Measurements from ENCODE around the gene FARS2.

FARS2 gene

DNA sequence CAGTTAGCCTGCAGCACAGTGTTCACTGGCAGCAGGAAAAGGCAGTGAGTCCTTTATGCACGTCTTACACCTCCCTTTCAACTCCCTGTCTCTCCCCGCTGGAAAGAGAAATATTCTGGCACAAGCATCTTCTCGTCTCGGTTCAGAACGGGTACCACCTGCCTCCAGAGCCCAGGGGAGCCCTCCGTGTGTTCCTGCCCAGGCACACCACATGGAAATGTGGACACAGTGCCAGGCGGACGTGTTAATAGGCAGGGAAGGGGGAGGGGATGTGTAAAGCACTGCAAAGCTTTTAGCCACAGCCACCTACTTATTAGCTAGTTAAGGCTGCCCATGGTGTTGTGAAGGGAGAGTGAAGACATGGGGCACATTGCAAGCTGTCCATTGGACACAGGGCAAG lies 219.7 kb downstream of the FARS2 start:
- Histone ChIP-seq H3K4me1 (ENCODE audit: control insufficient read depth, low read depth, low read length) (no peaks in the 10 kb centered on the region), H3K27ac (ENCODE audit: low read length) (no peak overlapping the region), H3K9ac (ENCODE audit: low read length) (no peak overlapping the region), H3K9me3 (ENCODE audit: control insufficient read depth, low read depth, low read length) (no peaks in the 10 kb centered on the region), H3K27me3 (ENCODE audit: control insufficient read depth, insufficient read depth, low read length) (no peaks in the 10 kb centered on the region), H3K36me3 (ENCODE audit: control insufficient read depth, low read depth, low read length) (no peaks in the 10 kb centered on the region), H3K4me3 (ENCODE audit: low read length) (no peak overlapping the region)

DNA sequence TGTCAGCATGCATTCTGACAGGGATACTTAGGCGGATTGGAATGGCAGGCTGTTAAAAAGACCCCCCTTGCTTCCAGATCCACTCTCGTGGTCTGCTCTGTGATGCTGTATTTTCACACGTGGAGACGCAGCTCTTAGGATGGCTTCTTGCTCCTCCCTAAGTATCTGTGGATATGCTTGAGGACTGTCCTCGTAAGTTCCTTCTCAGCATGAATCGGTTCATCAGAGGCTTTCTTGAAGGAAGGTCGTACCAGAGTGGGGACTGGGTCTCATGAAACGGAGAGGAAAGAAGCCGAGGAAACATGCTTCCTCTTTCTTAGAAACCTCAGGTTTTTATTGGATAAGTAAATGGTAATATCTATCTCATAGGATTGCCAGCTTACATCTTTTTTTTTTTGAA lies 220.4 kb downstream of the FARS2 start:
- Histone ChIP-seq H3K27ac (ENCODE audit: low read length) (no peak overlapping the region), H3K9ac (ENCODE audit: low read length) (no peak overlapping the region), H3K4me1 (ENCODE audit: control insufficient read depth, low read depth, low read length) (no peaks in the 10 kb centered on the region), H3K9me3 (ENCODE audit: control insufficient read depth, low read depth, low read length) (no peaks in the 10 kb centered on the region), H3K27me3 (ENCODE audit: control insufficient read depth, insufficient read depth, low read length) (no peaks in the 10 kb centered on the region), H3K4me3 (ENCODE audit: low read length) (no peak overlapping the region), H3K36me3 (ENCODE audit: control insufficient read depth, low read depth, low read length) (no peaks in the 10 kb centered on the region)

DNA sequence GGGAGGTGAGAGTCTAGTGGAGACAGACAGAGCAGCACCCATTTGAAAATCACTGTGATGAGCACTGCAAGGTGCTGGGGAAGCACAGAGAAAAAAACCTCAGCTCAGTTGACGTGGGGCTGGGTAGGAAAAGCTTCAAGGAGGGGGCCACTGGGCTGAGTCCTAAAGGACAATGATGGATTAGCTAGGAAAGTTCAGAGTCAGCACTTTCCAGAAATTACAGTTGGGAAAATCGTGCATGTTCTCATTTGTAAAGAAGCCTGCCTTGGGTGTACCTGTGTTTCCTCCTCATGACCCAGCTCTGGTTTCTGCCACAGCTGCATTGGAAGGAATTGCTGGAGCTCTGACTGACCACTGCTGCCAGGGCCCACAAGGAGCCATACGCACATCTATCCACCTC lies 221.3 kb downstream of the FARS2 start:
- no peak overlapping the region for H3K27ac ChIP-seq (ENCODE audit: low read length)
- H3K27me3 ChIP-seq (ENCODE audit: control insufficient read depth, insufficient read depth, low read length), result no peaks in the 10 kb centered on the region
- H3K4me3 ChIP-seq (ENCODE audit: low read length), result no peak overlapping the region
- no peaks in the 10 kb centered on the region for H3K36me3 ChIP-seq (ENCODE audit: control insufficient read depth, low read depth, low read length)
- no peaks in the 10 kb centered on the region for H3K9me3 ChIP-seq (ENCODE audit: control insufficient read depth, low read depth, low read length)
- no peaks in the 10 kb centered on the region for H3K4me1 ChIP-seq (ENCODE audit: control insufficient read depth, low read depth, low read length)
- H3K9ac ChIP-seq (ENCODE audit: low read length), result no peak overlapping the region

DNA sequence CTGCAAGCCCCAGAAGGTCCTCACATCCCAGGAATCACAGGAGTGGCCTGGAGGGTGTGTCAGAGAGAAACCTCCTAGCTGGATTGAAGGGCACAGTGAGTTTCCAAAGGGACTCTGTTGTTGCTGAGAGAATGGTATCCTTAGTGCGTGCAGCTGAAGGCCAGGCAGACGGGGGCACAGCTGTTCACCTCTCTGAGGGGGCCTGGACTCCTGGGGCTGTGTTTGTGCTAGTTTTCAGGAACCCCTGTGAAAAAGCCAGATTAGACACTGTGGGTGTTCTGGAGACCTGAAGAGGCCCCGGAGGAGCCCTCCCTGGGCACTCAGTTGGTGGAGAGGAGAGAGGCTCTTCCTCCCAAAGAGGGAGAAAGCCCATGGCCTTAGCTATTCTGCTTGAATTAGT lies 223.4 kb downstream of the FARS2 start:
- no peaks in the 10 kb centered on the region for H3K9me3 ChIP-seq (ENCODE audit: control insufficient read depth, low read depth, low read length)
- no peak overlapping the region for H3K9ac ChIP-seq (ENCODE audit: low read length)
- no peaks in the 10 kb centered on the region for H3K36me3 ChIP-seq (ENCODE audit: control insufficient read depth, low read depth, low read length)
- H3K27ac ChIP-seq (ENCODE audit: low read length), result no peak overlapping the region
- no peaks in the 10 kb centered on the region for H3K4me1 ChIP-seq (ENCODE audit: control insufficient read depth, low read depth, low read length)
- no peak overlapping the region for H3K4me3 ChIP-seq (ENCODE audit: low read length)
- H3K27me3 ChIP-seq (ENCODE audit: control insufficient read depth, insufficient read depth, low read length), result no peaks in the 10 kb centered on the region

DNA sequence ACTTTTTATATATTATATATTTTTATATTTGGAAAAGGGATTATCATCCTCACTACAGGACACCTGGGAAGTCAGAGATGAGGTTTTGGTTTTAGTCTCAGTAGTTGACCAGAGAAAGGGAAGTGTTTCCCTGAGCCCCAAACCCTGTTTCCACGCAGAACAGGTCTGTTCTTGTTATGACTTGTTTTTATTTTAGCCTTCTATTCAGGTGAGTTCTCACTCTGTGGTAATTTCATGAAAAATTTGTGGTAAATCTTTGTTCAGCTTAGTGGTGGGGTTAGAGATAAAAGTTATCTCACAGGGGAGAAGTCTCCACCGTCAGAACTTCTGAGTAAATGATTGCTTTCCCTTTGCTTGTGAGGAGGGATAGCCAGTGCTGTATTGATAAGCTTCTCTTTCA lies 224.9 kb downstream of the FARS2 start:
- no peaks in the 10 kb centered on the region for H3K27me3 ChIP-seq (ENCODE audit: control insufficient read depth, insufficient read depth, low read length)
- no peaks in the 10 kb centered on the region for H3K4me1 ChIP-seq (ENCODE audit: control insufficient read depth, low read depth, low read length)
- H3K36me3 ChIP-seq (ENCODE audit: control insufficient read depth, low read depth, low read length), result no peaks in the 10 kb centered on the region
- H3K9me3 ChIP-seq (ENCODE audit: control insufficient read depth, low read depth, low read length), result no peaks in the 10 kb centered on the region
- no peak overlapping the region for H3K9ac ChIP-seq (ENCODE audit: low read length)
- no peak overlapping the region for H3K4me3 ChIP-seq (ENCODE audit: low read length)
- H3K27ac ChIP-seq (ENCODE audit: low read length), result no peak overlapping the region

DNA sequence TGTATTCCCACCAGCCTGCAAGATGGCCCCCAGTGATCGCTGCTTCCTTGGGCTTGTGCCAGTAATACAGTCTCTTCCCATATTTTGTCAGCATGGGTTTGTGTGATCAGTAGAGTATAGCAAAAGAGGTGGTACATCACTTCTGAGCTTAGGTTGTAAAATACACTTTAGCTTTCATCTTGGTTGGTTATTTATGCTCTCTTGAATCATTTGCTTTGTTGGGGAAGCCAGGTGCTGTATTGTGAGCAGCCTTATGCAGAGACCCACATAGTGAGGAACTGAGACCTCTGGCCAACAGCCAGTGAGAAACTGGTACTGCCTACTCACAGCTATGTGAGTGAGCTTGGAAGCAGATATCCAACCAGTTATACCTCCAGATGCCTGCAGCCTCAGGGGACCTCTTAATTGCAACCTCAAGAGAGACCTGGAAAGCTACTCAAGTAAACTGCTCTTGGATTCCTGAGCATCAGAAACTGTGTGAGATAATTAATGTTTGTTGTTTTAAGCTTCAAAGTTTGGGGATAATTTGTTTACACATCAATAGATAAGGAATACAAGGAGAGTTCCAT lies 229.3 kb downstream of the FARS2 start:
- Histone ChIP-seq H3K27me3 (ENCODE audit: control insufficient read depth, insufficient read depth, low read length) (no peaks in the 10 kb centered on the region), H3K9me3 (ENCODE audit: control insufficient read depth, low read depth, low read length) (no peaks in the 10 kb centered on the region), H3K4me1 (ENCODE audit: control insufficient read depth, low read depth, low read length) (no peaks in the 10 kb centered on the region), H3K9ac (ENCODE audit: low read length) (no peak overlapping the region), H3K36me3 (ENCODE audit: control insufficient read depth, low read depth, low read length) (no peaks in the 10 kb centered on the region), H3K4me3 (ENCODE audit: low read length) (no peak overlapping the region), H3K27ac (ENCODE audit: low read length) (no peak overlapping the region)

DNA sequence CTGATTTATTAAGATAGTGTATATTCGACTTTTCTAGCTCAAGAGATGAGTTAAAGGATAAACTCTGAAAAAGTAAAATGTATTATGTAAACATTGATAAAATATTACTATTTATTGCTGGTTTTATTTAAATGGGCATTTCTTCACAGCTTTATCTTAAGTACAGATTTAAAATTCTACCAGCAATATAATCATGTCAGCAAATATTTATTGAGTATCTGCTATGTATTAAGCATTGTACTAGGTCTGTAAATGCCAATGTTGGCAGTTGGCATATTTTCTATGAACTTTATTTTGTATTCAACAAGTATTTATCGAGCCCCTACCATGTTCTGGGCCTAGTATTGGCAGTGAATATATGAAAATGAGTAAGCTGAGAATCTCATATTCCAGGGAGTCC lies 231.0 kb downstream of the FARS2 start:
- no peak overlapping the region for H3K9ac ChIP-seq (ENCODE audit: low read length)
- no peak overlapping the region for H3K27ac ChIP-seq (ENCODE audit: low read length)
- H3K4me1 ChIP-seq (ENCODE audit: control insufficient read depth, low read depth, low read length), result no peaks in the 10 kb centered on the region
- no peaks in the 10 kb centered on the region for H3K9me3 ChIP-seq (ENCODE audit: control insufficient read depth, low read depth, low read length)
- no peaks in the 10 kb centered on the region for H3K36me3 ChIP-seq (ENCODE audit: control insufficient read depth, low read depth, low read length)
- no peak overlapping the region for H3K4me3 ChIP-seq (ENCODE audit: low read length)
- H3K27me3 ChIP-seq (ENCODE audit: control insufficient read depth, insufficient read depth, low read length), result no peaks in the 10 kb centered on the region

DNA sequence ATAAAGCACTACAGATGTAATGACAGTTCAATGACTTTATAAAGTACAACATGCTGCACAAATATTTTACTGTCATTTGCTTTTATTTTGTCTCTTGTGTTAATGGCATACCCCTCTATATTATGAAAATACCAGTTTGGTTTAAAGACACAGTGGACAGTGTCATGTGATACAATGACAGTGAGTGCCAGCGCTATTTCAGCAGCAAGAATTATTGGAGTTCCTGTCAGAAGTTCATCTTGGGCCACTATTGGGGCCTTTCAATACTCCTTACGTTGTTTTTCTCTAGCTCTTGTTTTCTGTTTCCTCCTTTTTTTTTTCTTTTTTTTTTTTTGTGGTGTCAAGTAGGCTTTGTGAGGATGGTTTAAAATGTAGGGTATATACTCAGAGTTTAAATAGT lies 232.5 kb downstream of the FARS2 start:
- Histone ChIP-seq H3K27ac (ENCODE audit: low read length) (no peak overlapping the region), H3K4me1 (ENCODE audit: control insufficient read depth, low read depth, low read length) (no peaks in the 10 kb centered on the region), H3K36me3 (ENCODE audit: control insufficient read depth, low read depth, low read length) (no peaks in the 10 kb centered on the region), H3K27me3 (ENCODE audit: control insufficient read depth, insufficient read depth, low read length) (no peaks in the 10 kb centered on the region), H3K9ac (ENCODE audit: low read length) (no peak overlapping the region), H3K4me3 (ENCODE audit: low read length) (no peak overlapping the region), H3K9me3 (ENCODE audit: control insufficient read depth, low read depth, low read length) (no peaks in the 10 kb centered on the region)

DNA sequence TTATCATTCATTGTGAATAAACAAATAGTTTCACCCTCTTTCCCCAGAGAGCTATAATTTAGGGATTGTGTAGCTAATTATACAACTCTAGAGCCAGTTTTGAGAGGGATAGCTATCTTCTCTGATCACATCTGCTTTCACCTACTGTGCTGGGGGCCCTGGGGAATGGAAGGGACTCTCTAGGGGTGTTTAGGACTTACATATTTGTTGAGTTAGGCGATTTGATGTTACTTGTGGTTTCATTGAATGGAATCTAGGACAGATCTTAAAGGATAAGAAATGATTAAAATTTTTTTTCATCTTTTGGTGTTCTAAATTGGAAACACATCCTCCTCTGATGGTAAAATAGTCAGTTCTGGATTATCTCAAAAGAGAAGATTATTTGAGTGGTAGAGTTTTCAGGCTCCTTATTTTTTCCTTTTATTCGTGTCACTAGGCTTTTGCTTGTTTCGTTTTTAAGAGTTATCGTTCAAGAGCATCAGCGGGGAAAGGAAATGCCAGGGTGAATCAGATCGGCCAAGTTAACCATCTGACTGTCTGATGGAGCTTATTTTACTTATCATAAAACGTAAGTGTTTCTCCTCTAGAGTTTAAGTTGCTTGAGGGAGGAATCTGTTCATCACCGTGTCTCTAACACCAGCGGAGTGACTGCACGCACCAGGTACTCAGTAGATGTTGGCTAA lies 236.7 kb downstream of the FARS2 start:
- Histone ChIP-seq H3K27me3 (ENCODE audit: control insufficient read depth, insufficient read depth, low read length) (no peaks in the 10 kb centered on the region), H3K4me3 (ENCODE audit: low read length) (no peak overlapping the region), H3K27ac (ENCODE audit: low read length) (no peak overlapping the region), H3K4me1 (ENCODE audit: control insufficient read depth, low read depth, low read length) (peaks cover 14% of the 10 kb centered on the region), H3K9ac (ENCODE audit: low read length) (no peak overlapping the region), H3K9me3 (ENCODE audit: control insufficient read depth, low read depth, low read length) (no peaks in the 10 kb centered on the region), H3K36me3 (ENCODE audit: control insufficient read depth, low read depth, low read length) (no peaks in the 10 kb centered on the region)

DNA sequence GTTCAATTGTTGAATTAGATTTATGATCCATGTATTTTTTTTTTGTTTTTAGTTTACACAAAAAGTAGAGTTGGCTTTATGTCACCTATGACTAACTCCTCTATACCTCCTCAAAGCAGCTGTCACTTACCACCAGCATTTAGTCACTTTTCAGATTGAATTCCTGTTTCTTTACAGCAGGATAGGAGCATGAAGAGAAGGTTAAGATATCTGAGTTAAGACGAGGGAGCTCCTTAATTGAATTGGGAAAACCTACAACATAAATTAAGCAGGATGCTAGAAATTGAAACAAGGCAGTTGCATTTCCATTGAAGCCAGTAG lies 237.2 kb downstream of the FARS2 start:
- Histone ChIP-seq H3K36me3 (ENCODE audit: control insufficient read depth, low read depth, low read length) (no peaks in the 10 kb centered on the region), H3K27ac (ENCODE audit: low read length) (no peak overlapping the region), H3K4me1 (ENCODE audit: control insufficient read depth, low read depth, low read length) (peaks cover 14% of the 10 kb centered on the region), H3K9me3 (ENCODE audit: control insufficient read depth, low read depth, low read length) (no peaks in the 10 kb centered on the region), H3K9ac (ENCODE audit: low read length) (no peak overlapping the region), H3K4me3 (ENCODE audit: low read length) (no peak overlapping the region), H3K27me3 (ENCODE audit: control insufficient read depth, insufficient read depth, low read length) (no peaks in the 10 kb centered on the region)

DNA sequence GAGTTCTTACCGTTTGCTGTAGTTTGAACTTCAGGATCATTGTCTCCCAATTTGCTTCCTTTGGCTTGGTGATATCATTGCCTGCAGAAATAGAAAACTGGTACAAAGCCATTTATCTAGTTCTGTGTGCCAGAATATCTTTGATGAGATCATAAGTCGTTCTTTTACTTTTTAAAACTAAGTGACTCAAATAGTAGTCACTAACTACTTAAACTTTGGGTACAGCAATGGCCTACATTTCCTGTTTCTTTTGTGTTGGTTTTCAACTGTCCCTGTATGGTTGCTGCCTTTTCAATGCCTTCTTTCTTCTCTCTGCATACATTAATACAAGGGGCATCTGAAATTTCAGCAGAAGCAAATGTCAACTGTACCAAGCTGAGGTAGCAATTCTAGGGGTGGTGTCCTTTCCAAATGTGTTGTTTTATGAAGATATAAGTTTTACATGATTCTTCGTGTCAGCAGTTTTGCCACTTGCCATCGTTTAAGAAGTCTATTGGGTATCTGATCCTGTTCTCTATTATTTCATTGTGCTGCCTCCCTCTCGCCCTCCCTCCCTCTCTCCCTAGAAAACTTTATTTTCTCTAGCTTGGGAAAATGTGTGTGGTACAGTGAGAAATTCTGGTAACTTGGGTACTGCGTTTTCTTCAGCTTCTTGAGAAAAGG lies 238.5 kb downstream of the FARS2 start:
- Histone ChIP-seq H3K9me3 (ENCODE audit: control insufficient read depth, low read depth, low read length) (no peaks in the 10 kb centered on the region), H3K36me3 (ENCODE audit: control insufficient read depth, low read depth, low read length) (no peaks in the 10 kb centered on the region), H3K4me1 (ENCODE audit: control insufficient read depth, low read depth, low read length) (peaks cover 14% of the 10 kb centered on the region), H3K4me3 (ENCODE audit: low read length) (no peak overlapping the region), H3K9ac (ENCODE audit: low read length) (no peak overlapping the region), H3K27ac (ENCODE audit: low read length) (no peak overlapping the region), H3K27me3 (ENCODE audit: control insufficient read depth, insufficient read depth, low read length) (no peaks in the 10 kb centered on the region)

DNA sequence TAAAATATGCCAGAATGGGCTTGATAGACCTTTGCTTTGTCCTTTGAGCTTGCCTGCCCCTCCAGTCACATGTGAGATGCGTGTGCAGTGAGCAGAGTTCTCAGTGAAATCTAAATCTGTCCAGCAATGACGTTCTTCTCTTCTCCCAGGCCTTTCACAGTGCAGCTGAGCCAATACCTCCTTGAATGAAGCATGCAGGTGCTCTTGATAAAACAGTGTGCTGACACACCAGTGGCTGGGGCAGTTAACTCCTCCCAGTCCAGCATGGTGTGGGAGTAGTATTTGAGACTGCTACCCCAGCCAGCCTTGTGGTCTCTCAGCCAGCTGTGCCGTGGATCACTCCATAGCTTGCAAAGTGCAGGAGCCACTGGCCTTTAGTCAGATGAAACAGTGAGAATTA lies 240.5 kb downstream of the FARS2 start:
- Histone ChIP-seq H3K27me3 (ENCODE audit: control insufficient read depth, insufficient read depth, low read length) (no peaks in the 10 kb centered on the region), H3K36me3 (ENCODE audit: control insufficient read depth, low read depth, low read length) (no peaks in the 10 kb centered on the region), H3K9ac (ENCODE audit: low read length) (no peak overlapping the region), H3K27ac (ENCODE audit: low read length) (no peak overlapping the region), H3K4me3 (ENCODE audit: low read length) (no peak overlapping the region), H3K4me1 (ENCODE audit: control insufficient read depth, low read depth, low read length) (peaks cover 14% of the 10 kb centered on the region), H3K9me3 (ENCODE audit: control insufficient read depth, low read depth, low read length) (no peaks in the 10 kb centered on the region)
